IMR-90 (cell line): Measurements from ENCODE around the gene MRPL4. TPM values are rescaled to one million over a fixed set of nuclear protein-coding genes. Genes with fewer than 3 reads are reported as not detected.

ENCODE experiments used
- FOS ChIP-seq: fragments of 150-350 bp; IDR thresholded peaks from 2 replicates; pipeline ENCODE4 v1.6.1; 2016; ENCODE audit warnings: low read depth, low read length
- polyA plus RNA-seq, 3 experiments: library from polyadenylated mRNA; depleted of rRNA; stranded (reverse); fragments of >200 nt; gene quantifications; 2 replicates each; pipeline ENCODE4 v1.2.3, GENCODE V29; 2012; ENCODE audit warnings: low replicate concordance in 1 of 3
- total RNA-seq: library from RNA; depleted of rRNA; stranded (reverse); fragments of >200 nt; gene quantifications from 2 replicates; pipeline ENCODE4 v1.2.3, GENCODE V29; 2012
- TF ChIP-seq, protein P1 (sequence below): conservative IDR thresholded peaks from 2 replicates; pipeline ENCODE4 v1.5.1; 2012; ENCODE audit warnings: mild to moderate bottlenecking, low read depth, low read length, improper control_type of control experiment

Gene MRPL4
- total and polyA plus RNA-seq, 2 of the 4 experiments (the other 2 are of a cell fraction): 32.8 to 108 TPM

DNA sequence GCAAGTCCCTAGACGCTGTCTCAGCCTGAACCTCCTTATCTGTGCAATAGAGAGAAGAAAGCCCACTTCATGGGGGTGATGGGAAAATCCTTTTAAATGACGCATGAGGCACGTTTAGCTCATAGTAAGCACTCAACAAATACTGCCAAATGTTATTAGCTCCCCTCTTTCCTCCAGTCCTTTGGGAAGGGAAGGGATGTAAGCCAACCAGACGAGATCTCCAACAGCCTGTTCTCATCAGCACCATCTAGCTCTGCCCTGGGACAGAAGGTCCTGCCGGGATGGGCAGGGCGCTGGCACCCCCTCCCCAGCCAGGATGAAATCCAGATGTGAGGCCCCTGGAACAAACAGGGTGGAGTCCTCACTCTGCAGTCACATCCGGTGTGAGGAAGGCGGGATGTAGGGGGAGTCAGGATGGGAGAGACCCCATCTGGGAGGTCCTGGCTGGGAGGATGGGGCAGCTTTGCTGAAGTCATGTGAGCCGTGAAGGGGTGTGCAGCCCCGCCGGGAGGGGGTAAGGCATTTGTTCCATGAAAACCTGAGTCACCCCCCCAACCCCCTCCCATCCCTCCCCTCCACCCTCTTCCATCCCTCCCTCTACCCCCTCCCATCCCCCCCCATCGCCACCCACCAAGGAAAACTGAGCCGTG, 25.5 kb upstream of the MRPL4 start (continued):
- TF ChIP-seq, protein P1, sequence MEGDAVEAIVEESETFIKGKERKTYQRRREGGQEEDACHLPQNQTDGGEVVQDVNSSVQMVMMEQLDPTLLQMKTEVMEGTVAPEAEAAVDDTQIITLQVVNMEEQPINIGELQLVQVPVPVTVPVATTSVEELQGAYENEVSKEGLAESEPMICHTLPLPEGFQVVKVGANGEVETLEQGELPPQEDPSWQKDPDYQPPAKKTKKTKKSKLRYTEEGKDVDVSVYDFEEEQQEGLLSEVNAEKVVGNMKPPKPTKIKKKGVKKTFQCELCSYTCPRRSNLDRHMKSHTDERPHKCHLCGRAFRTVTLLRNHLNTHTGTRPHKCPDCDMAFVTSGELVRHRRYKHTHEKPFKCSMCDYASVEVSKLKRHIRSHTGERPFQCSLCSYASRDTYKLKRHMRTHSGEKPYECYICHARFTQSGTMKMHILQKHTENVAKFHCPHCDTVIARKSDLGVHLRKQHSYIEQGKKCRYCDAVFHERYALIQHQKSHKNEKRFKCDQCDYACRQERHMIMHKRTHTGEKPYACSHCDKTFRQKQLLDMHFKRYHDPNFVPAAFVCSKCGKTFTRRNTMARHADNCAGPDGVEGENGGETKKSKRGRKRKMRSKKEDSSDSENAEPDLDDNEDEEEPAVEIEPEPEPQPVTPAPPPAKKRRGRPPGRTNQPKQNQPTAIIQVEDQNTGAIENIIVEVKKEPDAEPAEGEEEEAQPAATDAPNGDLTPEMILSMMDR: no peak; the same call in 1 of the 2 replicates
- TF ChIP-seq FOS: 0 out of 2 replicates have a peak, but pooled peaks have one; percentile 50
